Hepatocyte (in vitro differentiated cells): Measurements from ENCODE around the gene TSPAN9. TPM values are rescaled to one million over a fixed set of nuclear protein-coding genes. Genes with fewer than 3 reads are reported as not detected.

ENCODE experiments used
- DNase-seq: peaks from one replicate; pipeline ENCODE4 v3.0.0-alpha.2; 2016; ENCODE audit warnings: low spot score
- H2AFZ ChIP-seq: fragments of 200-600 bp; sonication (generic); 2 replicates; pipeline ENCODE4 v1.6.0; 2016; ENCODE audit warnings: antibody characterized with exemption, mild to moderate bottlenecking
- H3K27ac ChIP-seq: fragments of 200-600 bp; sonication (generic); 2 replicates; pipeline ENCODE4 v1.5.1; 2016; ENCODE audit warnings: mild to moderate bottlenecking
- H3K27me3 ChIP-seq: fragments of 200-600 bp; sonication (generic); 2 replicates; pipeline ENCODE4 v1.6.1; 2016
- H3K36me3 ChIP-seq: fragments of 200-600 bp; sonication (generic); replicated peaks from 2 replicates; pipeline ENCODE4 v1.5.1; 2016; ENCODE audit warnings: low read depth; ENCODE audit not compliant: insufficient read depth
- H3K4me1 ChIP-seq: fragments of 200-600 bp; sonication (generic); 2 replicates; pipeline ENCODE4 v1.5.1; 2016; ENCODE audit warnings: mild to moderate bottlenecking, moderate library complexity; ENCODE audit not compliant: insufficient read depth
- H3K4me2 ChIP-seq: fragments of 200-600 bp; sonication (generic); 2 replicates; pipeline ENCODE4 v1.6.0; 2016
- H3K4me3 ChIP-seq: fragments of 200-600 bp; sonication (generic); 2 replicates; pipeline ENCODE4 v1.5.1; 2016; ENCODE audit warnings: mild to moderate bottlenecking
- H3K79me2 ChIP-seq: fragments of 200-600 bp; sonication (generic); 2 replicates; pipeline ENCODE4 v1.6.0; 2017; ENCODE audit warnings: mild to moderate bottlenecking
- H3K9me2 ChIP-seq: fragments of 200-600 bp; sonication (generic); replicated peaks from 2 replicates; pipeline ENCODE4 v1.6.0; 2017; ENCODE audit warnings: mild to moderate bottlenecking; ENCODE audit not compliant: insufficient read depth
- H3K9me3 ChIP-seq: fragments of 200-600 bp; sonication (generic); 2 replicates; pipeline ENCODE4 v1.5.1; 2016; ENCODE audit warnings: low read depth, mild to moderate bottlenecking
- H4K20me1 ChIP-seq: fragments of 200-600 bp; sonication (generic); 2 replicates; pipeline ENCODE4 v1.6.0; 2016; ENCODE audit warnings: mild to moderate bottlenecking; ENCODE audit not compliant: insufficient read depth, poor library complexity, severe bottlenecking
- EZH2 ChIP-seq: fragments of 200-600 bp; sonication (generic); IDR thresholded peaks from 2 replicates; pipeline ENCODE4 v1.6.1; 2016; ENCODE audit warnings: antibody characterized with exemption, mild to moderate bottlenecking, borderline replicate concordance
- EZH2phosphoT487 ChIP-seq: fragments of 200-600 bp; sonication (generic); IDR thresholded peaks from one replicate; pipeline ENCODE4 v1.6.1; 2018; ENCODE audit warnings: antibody characterized with exemption, mild to moderate bottlenecking, low read depth, moderate library complexity; ENCODE audit not compliant: unreplicated experiment, severe bottlenecking
- WGBS: methylation state at CpG from one replicate; pipeline ENCODE4 v1.1.6; 2016; ENCODE audit warnings: low lambda C conversion rate; ENCODE audit errors: missing lambda C conversion rate; 5-methylcytosine and 5-hydroxymethylcytosine counted together
- polyA plus RNA-seq: library from polyadenylated mRNA; unstranded; fragments of >200 nt; fragmentation: Nextera tagmentation; extraction: Ambion mirVana; gene quantifications from 2 replicates; pipeline ENCODE4 v1.2.1, GENCODE V29; 2016
- total RNA-seq: library from RNA; depleted of rRNA; stranded (reverse); fragments of >200 nt; gene quantifications from 2 replicates; pipeline ENCODE4 v1.2.3, GENCODE V29; 2014
- TF ChIP-seq, protein P1 (sequence below): fragments of 200-600 bp; sonication (generic); IDR thresholded peaks from 2 replicates; pipeline ENCODE4 v1.5.1; 2016; ENCODE audit warnings: antibody characterized with exemption, mild to moderate bottlenecking; ENCODE audit not compliant: poor library complexity

The TSPAN9 gene
- total and polyA plus RNA-seq, 2 experiments from 2014 or later = 16.6 to 38.6 TPM

- Histone ChIP-seq H3K4me3 (no peak overlapping the region), H3K27me3 (no peaks in the 10 kb centered on the region), H3K27ac (peak overlapping the region; percentile 44), H3K4me1 (peaks cover 39% of the 10 kb centered on the region), H3K36me3 (no peaks in the 10 kb centered on the region), H3K79me2 (peaks cover 34% of the 10 kb centered on the region), H2AFZ (no peak overlapping the region), H3K9me2 (no peaks in the 10 kb centered on the region), H4K20me1 (no peaks in the 10 kb centered on the region), H3K4me2 (peak overlapping the region; percentile 51), H3K9me3 (no peaks in the 10 kb centered on the region)
- 62% methylated on average over 19 of the region's 19 CpGs for WGBS
- TF ChIP-seq, protein P1, sequence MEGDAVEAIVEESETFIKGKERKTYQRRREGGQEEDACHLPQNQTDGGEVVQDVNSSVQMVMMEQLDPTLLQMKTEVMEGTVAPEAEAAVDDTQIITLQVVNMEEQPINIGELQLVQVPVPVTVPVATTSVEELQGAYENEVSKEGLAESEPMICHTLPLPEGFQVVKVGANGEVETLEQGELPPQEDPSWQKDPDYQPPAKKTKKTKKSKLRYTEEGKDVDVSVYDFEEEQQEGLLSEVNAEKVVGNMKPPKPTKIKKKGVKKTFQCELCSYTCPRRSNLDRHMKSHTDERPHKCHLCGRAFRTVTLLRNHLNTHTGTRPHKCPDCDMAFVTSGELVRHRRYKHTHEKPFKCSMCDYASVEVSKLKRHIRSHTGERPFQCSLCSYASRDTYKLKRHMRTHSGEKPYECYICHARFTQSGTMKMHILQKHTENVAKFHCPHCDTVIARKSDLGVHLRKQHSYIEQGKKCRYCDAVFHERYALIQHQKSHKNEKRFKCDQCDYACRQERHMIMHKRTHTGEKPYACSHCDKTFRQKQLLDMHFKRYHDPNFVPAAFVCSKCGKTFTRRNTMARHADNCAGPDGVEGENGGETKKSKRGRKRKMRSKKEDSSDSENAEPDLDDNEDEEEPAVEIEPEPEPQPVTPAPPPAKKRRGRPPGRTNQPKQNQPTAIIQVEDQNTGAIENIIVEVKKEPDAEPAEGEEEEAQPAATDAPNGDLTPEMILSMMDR = no peak
- TF ChIP-seq EZH2 (no peak), EZH2phosphoT487 (no peak)
- DNase-seq = no peak
These were observed 8.4 kb downstream of the TSPAN9 start for GRCh38 chr12:3085341-3086139.

- no peak for DNase-seq
- Histone ChIP-seq H3K4me2 (peak overlapping the region; percentile 51), H4K20me1 (no peaks in the 10 kb centered on the region), H3K4me1 (peaks cover 39% of the 10 kb centered on the region), H3K79me2 (peaks cover 34% of the 10 kb centered on the region), H3K4me3 (no peak overlapping the region), H3K36me3 (no peaks in the 10 kb centered on the region), H3K27ac (peak overlapping the region; percentile 42), H3K9me2 (no peaks in the 10 kb centered on the region), H3K27me3 (no peaks in the 10 kb centered on the region), H2AFZ (no peak overlapping the region), H3K9me3 (no peaks in the 10 kb centered on the region)
- 93% methylated on average over 4 of the region's 4 CpGs for WGBS
- TF ChIP-seq EZH2 = no peak
- TF ChIP-seq, protein P1 = no peak
- no peak for TF ChIP-seq EZH2phosphoT487
These were observed 9.0 kb downstream of the TSPAN9 start for GRCh38 chr12:3086211-3086610.

- H4K20me1 ChIP-seq = no peaks in the 10 kb centered on the region
- H3K27ac ChIP-seq = no peak overlapping the region
- no peak overlapping the region for H3K4me2 ChIP-seq
- peaks cover 31% of the 10 kb centered on the region for H3K79me2 ChIP-seq
- peaks cover 39% of the 10 kb centered on the region for H3K4me1 ChIP-seq
- WGBS = 87% methylated on average over 9 of the region's 9 CpGs
- TF ChIP-seq EZH2phosphoT487 (no peak), EZH2 (no peak)
- TF ChIP-seq, protein P1 = no peak
- no peak overlapping the region for H2AFZ ChIP-seq
- H3K9me3 ChIP-seq = no peaks in the 10 kb centered on the region
- no peak overlapping the region for H3K4me3 ChIP-seq
- no peaks in the 10 kb centered on the region for H3K36me3 ChIP-seq
- H3K27me3 ChIP-seq = no peaks in the 10 kb centered on the region
- DNase-seq = no peak
- no peaks in the 10 kb centered on the region for H3K9me2 ChIP-seq
These were observed 9.6 kb downstream of the TSPAN9 start for GRCh38 chr12:3086729-3087323.
